GM19238 (cell line): ENCODE measurements around the gene SCAP.

ENCODE experiments used
- DNase-seq: peaks from one replicate; pipeline ENCODE4 v3.0.0; 2011; ENCODE audit warnings: low spot score; ENCODE audit not compliant: insufficient read length

Gene SCAP

DNA sequence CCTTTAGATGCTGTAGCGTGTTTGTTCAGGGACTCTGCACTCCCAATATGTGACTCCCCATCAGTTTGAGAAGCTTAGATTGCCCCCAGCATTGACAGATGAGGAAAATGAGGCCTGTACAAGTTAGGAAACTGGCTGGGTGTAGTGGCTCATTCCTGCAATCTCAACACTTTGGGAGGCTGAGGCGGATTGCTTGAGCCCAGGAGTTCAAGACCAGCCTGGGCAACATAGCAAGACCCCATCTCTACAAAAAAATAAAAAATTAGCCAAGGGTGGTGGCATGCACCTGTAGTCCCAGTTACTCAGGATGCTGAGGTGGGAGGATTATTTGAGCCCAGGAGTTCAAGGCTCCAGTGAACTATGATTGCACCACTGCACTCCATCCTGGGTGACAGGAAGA is 108.9 kb downstream of the SCAP start:
- no peak for DNase-seq

DNA sequence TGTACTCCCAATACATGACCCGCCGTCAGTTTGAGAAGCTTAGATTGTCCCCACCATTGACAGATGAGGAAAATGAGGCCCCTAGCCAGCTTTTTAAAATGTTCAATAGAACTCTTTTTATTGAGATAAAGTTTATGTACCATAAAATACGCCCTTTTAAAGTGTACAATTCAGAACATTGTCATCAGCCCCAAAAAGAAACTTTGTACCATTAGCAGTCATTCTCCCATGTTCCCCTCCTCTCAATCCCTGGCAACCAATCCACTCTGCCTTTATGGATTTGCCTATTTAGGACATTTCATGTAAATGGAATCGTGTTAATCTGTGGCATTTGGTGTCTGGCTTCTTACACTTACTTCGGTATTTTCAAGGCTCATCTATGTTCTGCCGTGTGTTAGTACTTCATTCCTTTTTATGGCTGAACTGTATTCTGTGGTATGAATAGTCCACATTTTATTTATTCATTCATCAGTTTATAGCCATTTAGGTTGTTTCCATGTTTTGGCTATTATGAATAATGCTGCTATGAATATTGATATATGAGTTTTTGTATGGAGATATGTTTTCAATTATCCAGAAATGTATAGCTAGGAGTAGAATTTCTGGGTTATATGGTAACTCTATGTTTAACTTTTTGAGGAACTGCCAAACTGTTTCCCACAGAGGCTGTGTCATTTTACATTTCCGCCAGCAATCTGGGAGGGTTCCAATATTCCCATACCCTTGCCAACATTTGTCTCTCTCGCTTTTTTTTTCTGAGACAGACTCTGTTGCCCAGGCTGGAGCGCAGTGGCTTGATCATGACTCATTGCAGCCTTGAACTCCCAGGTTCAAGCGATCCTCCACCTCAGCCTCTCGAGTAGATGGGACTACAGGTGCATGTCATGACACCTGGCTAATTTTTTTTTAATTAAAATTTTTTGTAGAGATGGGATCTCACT is 110.3 kb downstream of the SCAP start:
- no peak for DNase-seq
